Measurements from ENCODE around the gene TMEM116.
"Not testable (repeated sequence)": the region's sequence is repeated elsewhere in the genome, so short reads cannot be mapped to it uniquely, and the experiment has no call there.

The TMEM116 gene

GRCh38 chr12:112012775-112013600 lies at the start of gene TMEM116, which contains the start of gene ERP29:
Gene TMEM116, minus strand, starts transcription at chr12:112013165. Its CDS starts 7,895 bp downstream, at chr12:112005270.
Gene ERP29, plus strand, starts transcription at chr12:112013426. Its CDS starts 40 bp downstream, at chr12:112013466.
- Mint-ChIP-seq H3K4me3 (peak within 1 kb of the TSS; percentile 87), H3K27ac (peak within 1 kb of the TSS; percentile 99), H3K9me3 (peaks cover 9% of the 10 kb centered on the region), H3K27me3 (no peaks in the 10 kb centered on the region), H3K36me3 (peaks cover 25% of the 10 kb centered on the region), H3K4me1 (peaks cover 60% of the 10 kb centered on the region)

- no peaks in the 10 kb centered on the region for H3K9me3 Mint-ChIP-seq
- H3K4me1 Mint-ChIP-seq: no peaks in the 10 kb centered on the region
- H3K27me3 Mint-ChIP-seq: no peaks in the 10 kb centered on the region
- peaks cover 10% of the 10 kb centered on the region for H3K36me3 Mint-ChIP-seq
- no peak overlapping the region for H3K27ac Mint-ChIP-seq
- H3K4me3 Mint-ChIP-seq: no peak overlapping the region
These were observed 48.2 kb upstream of the TMEM116 start for GRCh38 chr12:112061137-112061536.

- Mint-ChIP-seq H3K4me3 (no peak overlapping the region), H3K36me3 (peaks cover 18% of the 10 kb centered on the region), H3K4me1 (peaks cover 5% of the 10 kb centered on the region), H3K9me3 (no peaks in the 10 kb centered on the region), H3K27ac (no peak overlapping the region), H3K27me3 (no peaks in the 10 kb centered on the region)
These were observed 36.4 kb upstream of the TMEM116 start for GRCh38 chr12:112049351-112049750.

GRCh38 chr12:112046003-112046402 lies 33.0 kb upstream of the TMEM116 start:
- H3K4me1 Mint-ChIP-seq: no peaks in the 10 kb centered on the region
- H3K27ac Mint-ChIP-seq: no peak overlapping the region
- no peak overlapping the region for H3K4me3 Mint-ChIP-seq
- H3K36me3 Mint-ChIP-seq: peaks cover 14% of the 10 kb centered on the region
- no peaks in the 10 kb centered on the region for H3K9me3 Mint-ChIP-seq
- no peaks in the 10 kb centered on the region for H3K27me3 Mint-ChIP-seq

GRCh38 chr12:112036614-112037013 lies 23.6 kb upstream of the TMEM116 start:
- H3K27ac Mint-ChIP-seq, H3K9me3 Mint-ChIP-seq, H3K27me3 Mint-ChIP-seq, H3K4me1 Mint-ChIP-seq, H3K4me3 Mint-ChIP-seq: not testable (repeated sequence)
- peaks cover 23% of the 10 kb centered on the region for H3K36me3 Mint-ChIP-seq

GRCh38 chr12:112035219-112035785 lies 22.3 kb upstream of the TMEM116 start:
- H3K27ac Mint-ChIP-seq: peak overlapping the region; percentile 30
- H3K27me3 Mint-ChIP-seq: no peaks in the 10 kb centered on the region
- H3K36me3 Mint-ChIP-seq: peaks cover 25% of the 10 kb centered on the region
- no peak overlapping the region for H3K4me3 Mint-ChIP-seq
- H3K9me3 Mint-ChIP-seq: no peaks in the 10 kb centered on the region
- no peaks in the 10 kb centered on the region for H3K4me1 Mint-ChIP-seq

GRCh38 chr12:112032292-112032691 lies 19.3 kb upstream of the TMEM116 start:
- Mint-ChIP-seq H3K27me3 (no peaks in the 10 kb centered on the region), H3K36me3 (peaks cover 25% of the 10 kb centered on the region), H3K4me3 (no peak overlapping the region), H3K9me3 (no peaks in the 10 kb centered on the region), H3K27ac (no peak overlapping the region), H3K4me1 (peaks cover 8% of the 10 kb centered on the region)

- no peaks in the 10 kb centered on the region for H3K9me3 Mint-ChIP-seq
- no peak overlapping the region for H3K4me3 Mint-ChIP-seq
- peaks cover 13% of the 10 kb centered on the region for H3K4me1 Mint-ChIP-seq
- H3K36me3 Mint-ChIP-seq: peaks cover 24% of the 10 kb centered on the region
- no peaks in the 10 kb centered on the region for H3K27me3 Mint-ChIP-seq
- peak overlapping the region; percentile 7 for H3K27ac Mint-ChIP-seq
These were observed 18.5 kb upstream of the TMEM116 start for GRCh38 chr12:112031472-112031871.

- H3K4me1 Mint-ChIP-seq: peaks cover 25% of the 10 kb centered on the region
- no peak overlapping the region for H3K4me3 Mint-ChIP-seq
- H3K36me3 Mint-ChIP-seq: peaks cover 21% of the 10 kb centered on the region
- peak overlapping the region; percentile 59 for H3K27ac Mint-ChIP-seq
- no peaks in the 10 kb centered on the region for H3K27me3 Mint-ChIP-seq
- H3K9me3 Mint-ChIP-seq: no peaks in the 10 kb centered on the region
These were observed 16.3 kb upstream of the TMEM116 start for GRCh38 chr12:112029301-112029700.

GRCh38 chr12:112025808-112026375 lies 12.9 kb upstream of the TMEM116 start:
- Mint-ChIP-seq H3K9me3 (no peaks in the 10 kb centered on the region), H3K27me3 (no peaks in the 10 kb centered on the region), H3K27ac (peak overlapping the region; percentile 85), H3K4me3 (peak overlapping the region; percentile 47), H3K36me3 (peaks cover 19% of the 10 kb centered on the region), H3K4me1 (peaks cover 39% of the 10 kb centered on the region)

GRCh38 chr12:112023759-112024396 lies 10.9 kb upstream of the TMEM116 start:
- peaks cover 13% of the 10 kb centered on the region for H3K36me3 Mint-ChIP-seq
- peaks cover 53% of the 10 kb centered on the region for H3K4me1 Mint-ChIP-seq
- H3K27me3 Mint-ChIP-seq: no peaks in the 10 kb centered on the region
- H3K27ac Mint-ChIP-seq: no peak overlapping the region
- H3K4me3 Mint-ChIP-seq: no peak overlapping the region
- H3K9me3 Mint-ChIP-seq: no peaks in the 10 kb centered on the region

- H3K27me3 Mint-ChIP-seq: no peaks in the 10 kb centered on the region
- H3K27ac Mint-ChIP-seq: peak overlapping the region; percentile 6
- peaks cover 14% of the 10 kb centered on the region for H3K36me3 Mint-ChIP-seq
- H3K9me3 Mint-ChIP-seq: no peaks in the 10 kb centered on the region
- H3K4me1 Mint-ChIP-seq: peaks cover 60% of the 10 kb centered on the region
- no peak overlapping the region for H3K4me3 Mint-ChIP-seq
These were observed 9.5 kb upstream of the TMEM116 start for GRCh38 chr12:112022241-112023016.

GRCh38 chr12:112020947-112021457 lies 8.0 kb upstream of the TMEM116 start:
- Mint-ChIP-seq H3K27ac (peak overlapping the region; percentile 66), H3K4me1 (peaks cover 61% of the 10 kb centered on the region), H3K27me3 (no peaks in the 10 kb centered on the region), H3K36me3 (peaks cover 18% of the 10 kb centered on the region), H3K4me3 (no peak overlapping the region), H3K9me3 (peaks cover 3% of the 10 kb centered on the region)

- H3K27ac Mint-ChIP-seq: peak overlapping the region; percentile 79
- H3K36me3 Mint-ChIP-seq: peaks cover 26% of the 10 kb centered on the region
- H3K4me1 Mint-ChIP-seq: peaks cover 71% of the 10 kb centered on the region
- H3K4me3 Mint-ChIP-seq: peak overlapping the region; percentile 5
- H3K9me3 Mint-ChIP-seq: peaks cover 9% of the 10 kb centered on the region
- H3K27me3 Mint-ChIP-seq: no peaks in the 10 kb centered on the region
These were observed 5.7 kb upstream of the TMEM116 start for GRCh38 chr12:112018571-112019237.

Measured in activated naive CD4-positive, alpha-beta T cell treated with anti-CD3 and anti-CD28 coated beads, Interleukin-2, amount 50 U/mL, for 24 hours (primary cell).